ENCODE data around the gene RPRD2.

The RPRD2 gene

GRCh38 chr1:150476754-150477153 is 112.8 kb downstream of the RPRD2 start:
- H3K36me3 ChIP-seq (ENCODE audit: control insufficient read depth, low read length), result peaks cover 13% of the 10 kb centered on the region
- no peak overlapping the region for H3K4me3 ChIP-seq (ENCODE audit: low read length)
- H3F3A ChIP-seq (ENCODE audit: control insufficient read depth, insufficient read depth), result peaks cover 24% of the 10 kb centered on the region
- H3K9me2 ChIP-seq (replicated peaks; ENCODE audit: control insufficient read depth, low read length), result no peaks in the 10 kb centered on the region
- no peaks in the 10 kb centered on the region for H3K9me3 ChIP-seq (ENCODE audit: control insufficient read depth, insufficient read depth, low read length)
- H4K20me1 ChIP-seq (ENCODE audit: control insufficient read depth, insufficient read depth, low read depth, low read length), result peaks cover 8% of the 10 kb centered on the region; the same call in 1 of the 2 replicates
- H3K27ac ChIP-seq (ENCODE audit: low read depth, low read length), result no peak overlapping the region
- H3K4me1 ChIP-seq (ENCODE audit: control insufficient read depth, low read length), result no peaks in the 10 kb centered on the region
- no peak for TF ChIP-seq CTCF (IDR thresholded peaks at IDR 0.05; ENCODE audit: low read depth, low read length, poor library complexity, severe bottlenecking)
- no peak for TF ChIP-seq EZH2phosphoT487 (IDR thresholded peaks at IDR 0.05; ENCODE audit: borderline replicate concordance, low read length)
- H3K4me2 ChIP-seq (ENCODE audit: low read length), result no peak overlapping the region
- H3K79me2 ChIP-seq (ENCODE audit: control insufficient read depth, low read length), result no peaks in the 10 kb centered on the region
- 0 out of 2 replicates have a peak, but pooled peaks cover 2% of the 10 kb centered on the region for H3K27me3 ChIP-seq (ENCODE audit: control insufficient read depth, low read length)

GRCh38 chr1:150477320-150477719 is 113.4 kb downstream of the RPRD2 start:
- Histone ChIP-seq H3K27me3 (ENCODE audit: control insufficient read depth, low read length) (0 out of 2 replicates have a peak, but pooled peaks cover 2% of the 10 kb centered on the region), H3K4me1 (ENCODE audit: control insufficient read depth, low read length) (no peaks in the 10 kb centered on the region)

GRCh38 chr1:150477733-150478132 is 113.8 kb downstream of the RPRD2 start:
- 0 out of 2 replicates have a peak, but pooled peaks cover 2% of the 10 kb centered on the region for H3K27me3 ChIP-seq (ENCODE audit: control insufficient read depth, low read length)
- H3K4me3 ChIP-seq (ENCODE audit: low read length), result no peak overlapping the region
- H3K9me2 ChIP-seq (replicated peaks; ENCODE audit: control insufficient read depth, low read length), result no peaks in the 10 kb centered on the region
- no peaks in the 10 kb centered on the region for H3K9me3 ChIP-seq (ENCODE audit: control insufficient read depth, insufficient read depth, low read length)
- TF ChIP-seq CTCF (IDR thresholded peaks at IDR 0.05; ENCODE audit: low read depth, low read length, poor library complexity, severe bottlenecking) (no peak), EZH2phosphoT487 (IDR thresholded peaks at IDR 0.05; ENCODE audit: borderline replicate concordance, low read length) (no peak)
- H3K27ac ChIP-seq (ENCODE audit: low read depth, low read length), result no peak overlapping the region
- peaks cover 24% of the 10 kb centered on the region for H3F3A ChIP-seq (ENCODE audit: control insufficient read depth, insufficient read depth)
- peaks cover 3% of the 10 kb centered on the region for H3K36me3 ChIP-seq (ENCODE audit: control insufficient read depth, low read length)
- H3K4me1 ChIP-seq (ENCODE audit: control insufficient read depth, low read length), result no peaks in the 10 kb centered on the region
- peaks cover 8% of the 10 kb centered on the region; the same call in 1 of the 2 replicates for H4K20me1 ChIP-seq (ENCODE audit: control insufficient read depth, insufficient read depth, low read depth, low read length)
- no peaks in the 10 kb centered on the region for H3K79me2 ChIP-seq (ENCODE audit: control insufficient read depth, low read length)
- no peak overlapping the region for H3K4me2 ChIP-seq (ENCODE audit: low read length)

More at GRCh38 chr1:150477320-150477719, 113.4 kb downstream of the RPRD2 start:
- Histone ChIP-seq H3K4me2 (ENCODE audit: low read length) (no peak overlapping the region), H3K4me3 (ENCODE audit: low read length) (no peak overlapping the region), H4K20me1 (ENCODE audit: control insufficient read depth, insufficient read depth, low read depth, low read length) (peaks cover 8% of the 10 kb centered on the region; the same call in 1 of the 2 replicates), H3K9me3 (ENCODE audit: control insufficient read depth, insufficient read depth, low read length) (no peaks in the 10 kb centered on the region), H3F3A (ENCODE audit: control insufficient read depth, insufficient read depth) (peaks cover 24% of the 10 kb centered on the region), H3K9me2 (replicated peaks; ENCODE audit: control insufficient read depth, low read length) (no peaks in the 10 kb centered on the region), H3K36me3 (ENCODE audit: control insufficient read depth, low read length) (peaks cover 7% of the 10 kb centered on the region), H3K27ac (ENCODE audit: low read depth, low read length) (no peak overlapping the region), H3K79me2 (ENCODE audit: control insufficient read depth, low read length) (no peaks in the 10 kb centered on the region)
- TF ChIP-seq EZH2phosphoT487 (IDR thresholded peaks at IDR 0.05; ENCODE audit: borderline replicate concordance, low read length) (no peak), CTCF (IDR thresholded peaks at IDR 0.05; ENCODE audit: low read depth, low read length, poor library complexity, severe bottlenecking) (no peak)

Data from DOHH2 (cell line).